GM12891 (cell line): ENCODE measurements around the gene ABCB8.

Source experiments
- POLR2A ChIP-seq: IDR thresholded peaks from 2 replicates; pipeline ENCODE4 v1.6.1; 2011; ENCODE audit warnings: low read depth, low read length, control low read depth
- POLR2AphosphoS5 ChIP-seq: IDR thresholded peaks from 2 replicates; pipeline ENCODE4 v1.6.1; 2011; ENCODE audit warnings: low read depth, low read length, control low read depth
- SPI1 ChIP-seq: IDR thresholded peaks from 2 replicates; pipeline ENCODE4 v1.6.1; 2011; ENCODE audit warnings: low read depth, low read length, control low read depth
- TAF1 ChIP-seq: IDR thresholded peaks from 2 replicates; pipeline ENCODE4 v1.6.1; 2011; ENCODE audit warnings: low read depth, low read length, control low read depth

GRCh38 chr7:151017370-151017952 lies 10.8 kb upstream of the ABCB8 start:
- TF ChIP-seq TAF1 (no peak), POLR2A (no peak), POLR2AphosphoS5 (no peak), SPI1 (no peak)
